ENCODE results near the gene IMMP2L.

DNA sequence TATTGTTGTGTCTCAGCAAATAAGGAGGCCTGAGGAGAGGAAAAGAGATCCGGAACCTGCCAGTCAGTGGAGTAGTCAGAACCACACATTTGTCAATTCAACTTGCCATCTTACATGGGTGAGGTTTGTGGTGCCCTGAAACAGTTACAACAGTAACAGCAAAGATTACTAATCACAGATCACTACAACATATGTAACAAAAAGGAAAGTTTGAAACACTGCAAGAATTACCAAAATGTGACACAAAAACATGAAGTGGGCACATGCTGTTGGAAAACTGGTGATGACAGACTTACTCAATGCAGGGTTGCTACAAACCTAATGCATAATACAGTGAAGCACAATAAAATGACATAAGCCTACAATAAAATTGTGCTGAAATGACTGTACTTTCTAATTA lies 382.0 kb downstream of the IMMP2L start:
- TF ChIP-seq, protein P1, sequence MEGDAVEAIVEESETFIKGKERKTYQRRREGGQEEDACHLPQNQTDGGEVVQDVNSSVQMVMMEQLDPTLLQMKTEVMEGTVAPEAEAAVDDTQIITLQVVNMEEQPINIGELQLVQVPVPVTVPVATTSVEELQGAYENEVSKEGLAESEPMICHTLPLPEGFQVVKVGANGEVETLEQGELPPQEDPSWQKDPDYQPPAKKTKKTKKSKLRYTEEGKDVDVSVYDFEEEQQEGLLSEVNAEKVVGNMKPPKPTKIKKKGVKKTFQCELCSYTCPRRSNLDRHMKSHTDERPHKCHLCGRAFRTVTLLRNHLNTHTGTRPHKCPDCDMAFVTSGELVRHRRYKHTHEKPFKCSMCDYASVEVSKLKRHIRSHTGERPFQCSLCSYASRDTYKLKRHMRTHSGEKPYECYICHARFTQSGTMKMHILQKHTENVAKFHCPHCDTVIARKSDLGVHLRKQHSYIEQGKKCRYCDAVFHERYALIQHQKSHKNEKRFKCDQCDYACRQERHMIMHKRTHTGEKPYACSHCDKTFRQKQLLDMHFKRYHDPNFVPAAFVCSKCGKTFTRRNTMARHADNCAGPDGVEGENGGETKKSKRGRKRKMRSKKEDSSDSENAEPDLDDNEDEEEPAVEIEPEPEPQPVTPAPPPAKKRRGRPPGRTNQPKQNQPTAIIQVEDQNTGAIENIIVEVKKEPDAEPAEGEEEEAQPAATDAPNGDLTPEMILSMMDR (IDR thresholded peaks at IDR 0.05), result no peak
- TF ChIP-seq POLR2A (IDR thresholded peaks at IDR 0.05) (no peak), EP300 (IDR thresholded peaks at IDR 0.05) (no peak)
